NCI-H526 treated with DMSO at 0.1 percent for 48 hours (cell line): ENCODE results near the gene CSRP1.
"Not testable (repeated sequence)": the region's sequence is repeated elsewhere in the genome, so short reads cannot be mapped to it uniquely, and the experiment has no call there.

Experiments
- DNase-seq: peaks from one replicate; lab custom pipeline; 2025; lab: John Stamatoyannopoulos, UW

The CSRP1 gene

GRCh38 chr1:201506557-201507359, at the start of gene CSRP1:
Gene CSRP1 (minus strand): TSS chr1:201507123. CDS start chr1:201496303, 10,820 bp downstream.
- peak; percentile 17 for DNase-seq

- no peak for DNase-seq
These were observed 48.6 kb upstream of the CSRP1 start for GRCh38 chr1:201555593-201555945.

- no peak for DNase-seq
These were observed 48.1 kb upstream of the CSRP1 start for GRCh38 chr1:201554789-201555592.

GRCh38 chr1:201554190-201554600, 47.3 kb upstream of the CSRP1 start:
- no peak for DNase-seq

GRCh38 chr1:201553496-201554189, 46.7 kb upstream of the CSRP1 start:
- DNase-seq = no peak

- DNase-seq = no peak
These were observed 46.0 kb upstream of the CSRP1 start for GRCh38 chr1:201552941-201553351.

GRCh38 chr1:201551877-201552731, 45.2 kb upstream of the CSRP1 start:
- no peak for DNase-seq

GRCh38 chr1:201551096-201551495, 44.2 kb upstream of the CSRP1 start:
- no peak for DNase-seq

GRCh38 chr1:201549522-201549921, 42.6 kb upstream of the CSRP1 start:
- DNase-seq = not testable (repeated sequence)

GRCh38 chr1:201545851-201546492, 39.0 kb upstream of the CSRP1 start:
- peak; percentile 65 for DNase-seq

- DNase-seq = no peak
These were observed 37.8 kb upstream of the CSRP1 start for GRCh38 chr1:201544710-201545109.

GRCh38 chr1:201543871-201544642, 37.1 kb upstream of the CSRP1 start:
- DNase-seq = no peak

GRCh38 chr1:201542309-201543035, 35.5 kb upstream of the CSRP1 start:
- DNase-seq = no peak

- peak; percentile 82 for DNase-seq
These were observed 34.2 kb upstream of the CSRP1 start for GRCh38 chr1:201540846-201541735.

- DNase-seq = peak; percentile 52
These were observed 32.9 kb upstream of the CSRP1 start for GRCh38 chr1:201539561-201540431.

GRCh38 chr1:201538612-201539551, 32.0 kb upstream of the CSRP1 start, which contains the start of gene NAV1:
Gene NAV1 (plus strand): TSS chr1:201539127. CDS start chr1:201622885, 83,758 bp downstream.
- DNase-seq = no peak
